GM10266 (cell line): Measurements from ENCODE around the gene PHYHD1.
A peak's percentile ranks its signal among the peaks of the same experiment; 100 is the strongest.

Experiments used
- DNase-seq: peaks from one replicate; pipeline ENCODE4 v3.0.0; 2012; ENCODE audit errors: extremely low spot score
- TF ChIP-seq, protein P1 (sequence below): IDR thresholded peaks from 2 replicates; pipeline ENCODE4 v1.5.1; 2012; ENCODE audit warnings: mild to moderate bottlenecking, low read depth; ENCODE audit not compliant: control insufficient read depth, insufficient read depth; ENCODE audit errors: missing control alignments

PHYHD1 gene

DNA sequence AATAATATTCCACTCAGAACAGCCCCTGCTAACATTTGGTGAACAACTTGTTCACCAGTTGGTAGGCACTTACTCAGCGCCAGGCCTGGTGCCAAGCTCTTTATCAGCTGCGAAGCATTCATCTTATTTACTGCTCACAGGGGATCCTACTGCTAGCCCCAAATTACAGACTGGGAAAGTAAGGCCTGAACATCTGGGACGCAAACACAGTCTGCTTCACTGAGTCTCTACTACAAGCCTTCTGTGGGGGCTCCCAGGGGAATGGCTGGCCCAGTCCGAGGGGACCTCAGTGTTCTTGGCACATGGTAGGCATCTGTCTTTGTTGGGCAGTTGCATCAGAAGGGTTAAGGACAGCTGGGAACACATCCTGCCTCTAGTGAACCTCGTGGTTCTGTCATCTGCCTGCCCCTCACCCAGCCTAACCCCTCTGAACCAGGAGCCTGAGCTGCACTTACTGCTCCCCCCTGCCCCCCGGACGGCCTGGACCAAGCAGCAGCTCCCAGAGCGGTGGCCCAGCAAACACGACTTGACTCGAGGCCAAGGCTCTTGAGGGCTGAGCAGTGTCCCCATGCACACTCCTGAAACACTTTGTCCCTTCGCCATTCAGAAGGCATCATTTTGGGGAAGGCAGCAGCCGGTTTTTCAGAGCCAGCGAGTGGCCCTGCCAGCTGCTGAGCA is at the start of gene PHYHD1:
Gene PHYHD1, plus strand, starts transcription at position 602 of the 678 bp plus-strand sequence. CDS start 1,342 bp downstream, outside the sequence.
- DNase-seq = no peak

DNA sequence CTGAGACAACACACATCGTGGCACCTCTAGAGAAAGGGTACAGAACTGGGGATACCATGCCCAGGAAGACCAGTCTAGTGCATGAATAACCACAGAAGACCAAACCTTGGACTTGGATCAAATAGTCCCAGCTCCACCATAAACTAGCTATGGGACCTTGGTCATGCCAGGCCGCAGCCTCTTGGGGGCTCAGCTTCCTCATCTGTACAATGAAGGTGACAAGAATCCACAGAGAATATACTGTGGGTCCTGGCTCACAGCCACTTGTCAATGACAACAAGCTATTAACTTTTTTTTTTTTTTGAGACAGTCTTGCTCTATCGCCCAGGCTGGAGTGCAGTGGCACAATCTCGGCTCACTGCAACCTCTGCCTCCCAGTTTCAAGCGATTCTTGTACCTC is 42.9 kb upstream of the PHYHD1 start:
- no peak for DNase-seq
- TF ChIP-seq, protein P1, sequence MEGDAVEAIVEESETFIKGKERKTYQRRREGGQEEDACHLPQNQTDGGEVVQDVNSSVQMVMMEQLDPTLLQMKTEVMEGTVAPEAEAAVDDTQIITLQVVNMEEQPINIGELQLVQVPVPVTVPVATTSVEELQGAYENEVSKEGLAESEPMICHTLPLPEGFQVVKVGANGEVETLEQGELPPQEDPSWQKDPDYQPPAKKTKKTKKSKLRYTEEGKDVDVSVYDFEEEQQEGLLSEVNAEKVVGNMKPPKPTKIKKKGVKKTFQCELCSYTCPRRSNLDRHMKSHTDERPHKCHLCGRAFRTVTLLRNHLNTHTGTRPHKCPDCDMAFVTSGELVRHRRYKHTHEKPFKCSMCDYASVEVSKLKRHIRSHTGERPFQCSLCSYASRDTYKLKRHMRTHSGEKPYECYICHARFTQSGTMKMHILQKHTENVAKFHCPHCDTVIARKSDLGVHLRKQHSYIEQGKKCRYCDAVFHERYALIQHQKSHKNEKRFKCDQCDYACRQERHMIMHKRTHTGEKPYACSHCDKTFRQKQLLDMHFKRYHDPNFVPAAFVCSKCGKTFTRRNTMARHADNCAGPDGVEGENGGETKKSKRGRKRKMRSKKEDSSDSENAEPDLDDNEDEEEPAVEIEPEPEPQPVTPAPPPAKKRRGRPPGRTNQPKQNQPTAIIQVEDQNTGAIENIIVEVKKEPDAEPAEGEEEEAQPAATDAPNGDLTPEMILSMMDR = no peak

More for the DNA sequence above, at the start of gene PHYHD1:
- TF ChIP-seq, protein P1 = no peak

DNA sequence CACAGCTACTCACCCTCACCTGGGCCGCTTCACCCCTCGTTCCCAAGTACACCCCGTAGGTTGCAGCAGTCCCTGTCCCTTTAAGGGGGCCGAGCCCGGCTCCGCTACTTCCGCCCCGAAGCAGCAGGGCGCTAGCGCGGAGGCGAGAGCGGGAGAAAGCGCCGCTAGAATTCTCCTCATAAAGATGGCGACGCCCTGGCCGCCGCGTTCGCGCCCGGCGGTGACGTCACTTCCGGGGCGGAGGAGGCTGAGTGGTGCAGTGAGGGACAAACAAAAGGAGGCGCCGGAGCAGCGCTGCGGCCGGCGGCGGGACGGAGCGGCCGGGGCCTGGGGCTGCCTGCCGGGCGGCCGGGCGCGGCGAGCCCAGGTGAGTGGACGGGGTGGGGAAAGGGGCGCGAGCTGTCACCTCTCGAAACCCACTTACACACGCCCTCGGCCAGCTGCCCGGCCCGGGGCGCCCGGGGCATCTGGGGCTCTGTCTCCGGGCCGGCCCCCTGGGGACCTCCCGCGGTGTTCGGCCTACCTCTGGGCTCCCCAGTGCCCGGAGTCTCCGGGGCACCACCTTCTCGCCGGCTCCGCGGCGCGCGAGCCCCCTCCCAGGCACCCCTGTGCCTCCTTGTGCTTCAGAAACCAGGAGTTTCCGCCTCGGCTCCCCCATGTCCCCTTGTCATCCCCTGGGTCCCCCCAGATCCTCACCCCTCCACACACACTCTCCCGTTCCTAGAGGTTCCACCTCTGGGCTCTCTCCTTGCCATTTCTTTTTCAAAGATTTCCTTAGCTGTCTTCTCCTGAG is 38.7 kb upstream of the PHYHD1 start, which contains the start of the genes KYAT1 and LRRC8A:
Gene KYAT1, minus strand, starts transcription at position 67 of the 793 bp plus-strand sequence. CDS start 36,545 bp downstream, outside the sequence.
Gene LRRC8A, plus strand, starts transcription at position 250 of the 793 bp plus-strand sequence. CDS start 25,032 bp downstream, outside the sequence.
- peak; percentile 97 for DNase-seq
- TF ChIP-seq, protein P1 = peak; percentile 30

DNA sequence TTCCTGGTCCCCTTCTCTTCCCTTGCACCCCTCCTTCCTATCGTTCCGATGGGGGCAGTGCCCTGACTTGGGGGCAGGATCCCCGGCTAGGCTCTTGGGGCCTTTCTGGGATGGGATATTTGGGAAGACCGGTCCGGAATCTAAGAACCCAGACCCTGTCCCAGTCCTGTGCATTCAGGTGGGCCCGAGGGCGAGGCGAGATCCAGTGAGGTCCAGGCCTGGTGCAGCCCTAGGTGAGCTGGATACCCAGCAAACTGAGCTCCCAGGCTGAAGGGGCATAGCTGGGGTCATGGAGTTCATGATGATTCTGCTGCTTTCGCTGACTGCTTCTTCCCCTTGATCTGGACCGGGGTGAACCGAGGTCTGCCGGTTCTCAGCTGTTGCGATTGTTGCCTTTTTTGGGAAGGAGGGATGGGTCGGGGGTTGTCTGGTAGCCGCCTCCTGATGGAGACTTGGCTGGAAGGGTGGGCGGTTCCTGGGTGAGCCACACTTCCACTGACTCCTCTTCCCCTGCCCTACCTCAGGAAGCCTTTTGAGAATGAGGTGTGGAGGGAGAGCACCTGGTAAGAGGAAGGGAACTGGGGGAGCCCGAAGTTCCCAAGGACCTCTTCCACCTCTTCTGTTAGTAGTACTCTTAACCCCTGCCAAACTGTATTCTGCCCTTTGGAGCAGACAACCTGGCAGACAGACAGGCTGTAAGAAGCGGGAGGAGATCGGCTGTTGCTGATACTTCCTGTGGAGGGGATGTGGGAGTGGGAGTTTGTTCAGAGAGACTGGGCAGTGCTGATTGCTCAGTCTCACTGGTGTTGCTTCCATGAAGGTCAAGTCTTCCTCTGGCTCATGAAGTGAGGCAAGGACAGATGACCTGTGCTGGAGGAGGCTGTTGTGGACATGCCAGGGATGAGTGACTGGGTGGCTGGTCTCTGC is 37.8 kb upstream of the PHYHD1 start:
- peak; percentile 49 for DNase-seq
- TF ChIP-seq, protein P1 = no peak

DNA sequence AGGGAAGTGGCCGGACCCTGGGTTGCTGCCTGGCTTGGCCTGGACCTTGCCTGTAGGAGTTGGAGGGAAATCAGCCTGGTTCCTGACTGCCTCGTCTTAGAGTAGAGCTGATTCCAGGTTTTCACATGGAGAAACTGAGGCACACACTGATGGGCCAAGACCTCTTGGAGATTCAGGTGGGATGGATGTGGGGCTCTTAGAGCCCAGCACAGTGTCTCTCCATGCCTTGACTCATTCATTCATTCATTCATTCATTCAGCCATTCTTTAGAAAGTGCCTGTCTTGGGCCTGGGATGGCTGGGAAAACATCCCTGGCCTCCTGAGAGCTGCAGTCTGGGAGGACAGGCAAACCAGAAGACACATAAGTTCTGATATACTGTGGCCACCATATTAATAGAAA is 36.6 kb upstream of the PHYHD1 start:
- TF ChIP-seq, protein P1 = no peak
- DNase-seq = no peak

DNA sequence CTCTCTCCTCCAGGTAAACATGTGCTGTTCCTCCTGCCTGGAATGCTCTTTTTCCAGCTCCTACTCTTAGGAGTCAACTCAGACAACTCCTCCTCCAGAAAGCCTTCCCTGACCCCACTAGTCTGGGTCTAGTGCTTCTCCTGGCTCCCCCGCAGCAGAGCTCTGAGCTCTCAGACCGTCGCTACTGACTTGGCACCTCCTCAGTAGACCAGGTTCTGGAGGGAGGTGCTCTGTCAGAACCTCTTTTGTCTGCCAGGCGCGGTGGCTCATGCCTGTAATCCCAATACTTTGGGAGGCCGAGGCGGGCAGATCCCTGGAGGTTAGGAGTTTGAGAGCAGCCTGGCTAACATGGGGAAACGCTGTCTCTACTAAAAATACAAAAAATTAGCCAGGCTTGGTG is 35.4 kb upstream of the PHYHD1 start:
- DNase-seq = peak; percentile 2

More for the DNA sequence above, 35.4 kb upstream of the PHYHD1 start:
- TF ChIP-seq, protein P1 = no peak
